ENCODE data around the gene RGS1.

DNA sequence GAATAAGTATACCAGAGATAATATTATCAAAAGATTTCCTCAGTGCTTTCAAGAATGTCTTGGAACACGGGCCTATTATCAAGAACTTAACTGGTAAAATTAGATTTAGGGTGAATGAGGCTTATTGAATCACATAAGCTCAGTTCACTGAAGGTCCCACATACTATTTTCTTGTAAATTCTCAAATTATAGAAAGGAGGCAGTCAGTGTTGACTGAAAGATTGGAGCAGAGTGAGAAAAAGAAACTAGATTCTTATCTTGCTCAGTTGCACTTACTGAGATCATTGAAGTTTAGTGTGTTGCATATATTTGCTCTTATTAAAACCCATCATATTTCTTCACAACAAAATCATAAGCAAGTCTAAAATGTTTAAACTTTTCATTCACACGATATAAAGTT lies 3.9 kb upstream of the RGS1 start:
- TF ChIP-seq, protein P1, sequence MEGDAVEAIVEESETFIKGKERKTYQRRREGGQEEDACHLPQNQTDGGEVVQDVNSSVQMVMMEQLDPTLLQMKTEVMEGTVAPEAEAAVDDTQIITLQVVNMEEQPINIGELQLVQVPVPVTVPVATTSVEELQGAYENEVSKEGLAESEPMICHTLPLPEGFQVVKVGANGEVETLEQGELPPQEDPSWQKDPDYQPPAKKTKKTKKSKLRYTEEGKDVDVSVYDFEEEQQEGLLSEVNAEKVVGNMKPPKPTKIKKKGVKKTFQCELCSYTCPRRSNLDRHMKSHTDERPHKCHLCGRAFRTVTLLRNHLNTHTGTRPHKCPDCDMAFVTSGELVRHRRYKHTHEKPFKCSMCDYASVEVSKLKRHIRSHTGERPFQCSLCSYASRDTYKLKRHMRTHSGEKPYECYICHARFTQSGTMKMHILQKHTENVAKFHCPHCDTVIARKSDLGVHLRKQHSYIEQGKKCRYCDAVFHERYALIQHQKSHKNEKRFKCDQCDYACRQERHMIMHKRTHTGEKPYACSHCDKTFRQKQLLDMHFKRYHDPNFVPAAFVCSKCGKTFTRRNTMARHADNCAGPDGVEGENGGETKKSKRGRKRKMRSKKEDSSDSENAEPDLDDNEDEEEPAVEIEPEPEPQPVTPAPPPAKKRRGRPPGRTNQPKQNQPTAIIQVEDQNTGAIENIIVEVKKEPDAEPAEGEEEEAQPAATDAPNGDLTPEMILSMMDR (conservative IDR thresholded peaks at IDR 0.05; ENCODE audit: low read depth, low read length), result no peak
- TF ChIP-seq EZH2phosphoT487 (IDR thresholded peaks at IDR 0.05; ENCODE audit: borderline replicate concordance, low read length), result no peak
